Measurements from ENCODE around the gene EFEMP2.

Gene EFEMP2

DNA sequence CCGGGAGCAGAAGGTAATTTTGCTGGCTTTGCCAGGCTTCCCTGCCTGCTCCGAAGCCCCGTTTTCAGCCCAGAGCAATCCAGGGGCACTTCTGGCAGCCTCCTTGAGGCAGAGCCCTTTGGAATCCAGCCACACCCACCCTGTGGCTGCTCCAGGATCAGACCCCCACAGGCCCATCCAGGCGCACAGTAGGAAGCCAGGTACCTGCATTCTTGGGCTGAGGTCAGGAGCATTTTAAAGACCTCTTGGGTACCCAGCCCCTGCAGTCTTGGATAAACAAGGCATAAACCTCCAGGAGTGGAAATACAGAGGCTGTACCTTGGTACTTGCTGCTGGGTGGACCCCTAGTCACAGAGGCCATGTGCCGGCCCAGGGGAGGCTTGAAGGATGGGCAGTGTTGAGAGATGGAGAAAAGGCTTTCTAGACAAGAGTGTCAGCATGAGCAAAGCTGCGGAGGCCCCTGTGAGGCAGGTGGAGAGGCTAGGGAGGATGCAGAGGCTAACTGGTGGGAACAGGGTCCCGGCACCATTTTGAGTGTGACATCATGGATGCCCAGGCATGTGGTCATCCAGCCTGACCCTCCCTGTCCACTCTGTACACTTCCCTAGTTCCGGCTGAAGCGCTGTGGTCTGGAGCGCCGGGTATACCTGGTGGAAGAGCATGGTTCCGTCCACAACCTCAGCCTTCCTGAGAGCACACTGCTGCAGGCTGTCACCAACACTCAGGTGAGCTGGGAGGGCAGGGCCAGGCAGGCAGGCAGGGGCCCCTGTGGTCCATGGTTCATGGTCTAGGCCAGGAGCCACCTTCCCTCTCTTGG is 8.5 kb downstream of the EFEMP2 start:
- peaks cover 57 to 69% (median 65%) of the 10 kb centered on the region in 11 experiments for H3K36me3 ChIP-seq

DNA sequence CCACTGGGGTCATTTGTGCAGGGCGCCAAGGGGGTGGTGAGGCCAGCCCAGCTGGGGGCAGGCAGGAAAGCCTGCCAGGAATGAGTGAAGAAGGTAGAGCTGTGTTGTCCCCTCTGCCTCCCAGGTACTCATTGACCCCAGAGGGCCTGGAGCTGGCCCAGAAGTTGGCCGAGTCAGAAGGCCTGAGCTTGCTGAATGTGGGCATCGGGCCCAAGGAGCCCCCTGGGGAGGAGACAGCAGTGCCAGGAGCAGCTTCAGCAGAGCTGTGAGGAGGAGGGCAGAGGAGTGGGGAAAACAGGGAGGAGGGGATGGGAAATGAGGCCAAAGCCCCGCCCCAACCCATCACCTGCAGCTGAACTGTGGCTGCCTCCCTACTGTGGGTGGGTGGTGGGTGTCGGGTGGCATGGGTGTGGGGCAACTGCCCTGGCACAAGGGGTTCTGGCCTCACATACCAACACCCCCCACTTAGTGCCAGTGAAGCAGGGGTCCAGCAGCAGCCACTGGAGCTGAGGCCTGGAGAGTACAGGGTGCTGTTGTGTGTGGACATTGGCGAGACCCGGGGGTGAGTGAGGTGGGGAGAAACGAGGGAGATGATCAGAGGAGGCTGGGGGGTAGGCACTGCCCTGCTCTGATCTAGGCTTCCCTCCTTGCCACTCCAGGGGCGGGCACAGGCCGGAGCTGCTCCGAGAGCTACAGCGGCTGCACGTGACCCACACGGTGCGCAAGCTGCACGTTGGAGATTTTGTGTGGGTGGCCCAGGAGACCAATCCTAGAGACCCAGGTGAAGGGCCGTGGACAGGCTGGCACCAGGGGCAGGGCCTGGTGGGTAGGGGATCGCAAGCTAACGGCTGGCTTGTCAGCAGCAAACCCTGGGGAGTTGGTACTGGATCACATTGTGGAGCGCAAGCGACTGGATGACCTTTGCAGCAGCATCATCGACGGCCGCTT is 9.4 kb downstream of the EFEMP2 start:
- no peak overlapping the region for H3K4me3 ChIP-seq
- no peak for TF ChIP-seq Cebpa-rat (IDR thresholded peaks at IDR 0.05)
- no peaks in the 10 kb centered on the region for H3K9me3 ChIP-seq (replicated peaks in 1 of 11)
- H4K20me1 ChIP-seq = peaks cover 0 to 72% (median 59%) of the 10 kb centered on the region in 11 experiments; a peak in 21 of 22 replicates
- peak overlapping the region in 9 of 11 experiments; percentile 5 to 99 (median 92); a peak in 14 of 22 replicates for H3K9ac ChIP-seq
- no peak overlapping the region for H3K27ac ChIP-seq
- H3K4me1 ChIP-seq = peaks cover 25 to 69% (median 32%) of the 10 kb centered on the region in 10 experiments
- H3K27me3 ChIP-seq = peaks cover 0 to 5% (median 0%) of the 10 kb centered on the region in 11 experiments; a peak in 1 of 22 replicates
- peaks cover 57 to 67% (median 63%) of the 10 kb centered on the region in 11 experiments for H3K36me3 ChIP-seq
- H3K4me2 ChIP-seq = peak overlapping the region in 5 of 11 experiments; percentile 83 to 98 (median 98); a peak in 6 of 22 replicates

More for the DNA sequence above, 8.5 kb downstream of the EFEMP2 start:
- Histone ChIP-seq H3K27me3 (peaks cover 0 to 9% (median 4%) of the 10 kb centered on the region in 11 experiments; a peak in 5 of 22 replicates), H3K4me3 (no peak overlapping the region), H3K27ac (no peak overlapping the region), H4K20me1 (peaks cover 0 to 81% (median 68%) of the 10 kb centered on the region in 11 experiments; a peak in 21 of 22 replicates), H3K4me1 (peaks cover 20 to 72% (median 31%) of the 10 kb centered on the region in 10 experiments), H3K9ac (peak overlapping the region in 6 of 11 experiments; percentile 4 to 92 (median 18); a peak in 6 of 22 replicates), H3K4me2 (no peak overlapping the region), H3K9me3 (replicated peaks in 1 of 11) (no peaks in the 10 kb centered on the region)
- TF ChIP-seq Cebpa-rat (IDR thresholded peaks at IDR 0.05) = no peak

DNA sequence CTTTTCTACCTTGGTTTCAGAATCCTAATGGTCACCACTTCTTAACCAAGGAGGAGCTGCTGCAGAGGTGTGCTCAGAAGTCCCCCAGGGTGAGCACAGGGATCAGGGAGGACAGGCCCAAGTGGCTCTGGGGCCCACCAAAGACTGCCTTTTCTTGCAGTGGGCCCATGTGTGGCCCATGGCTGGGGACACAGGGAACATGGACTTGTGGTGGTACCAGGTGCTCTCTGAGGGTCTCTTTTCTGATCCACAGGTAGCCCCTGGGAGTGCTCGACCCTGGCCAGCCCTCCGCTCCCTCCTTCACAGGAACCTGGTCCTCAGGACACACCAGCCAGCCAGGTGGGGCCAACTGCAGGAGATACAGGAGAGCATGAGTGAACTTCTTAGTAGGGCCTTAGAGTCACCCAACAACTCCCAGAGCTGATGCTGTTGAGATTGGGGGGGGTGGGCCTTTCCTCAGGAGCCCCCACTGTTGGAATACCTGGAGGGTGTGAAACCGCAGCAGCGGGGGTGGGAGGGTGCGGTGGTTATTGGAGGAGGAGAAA is 10.3 kb downstream of the EFEMP2 start:
- H3K36me3 ChIP-seq = peaks cover 55 to 59% (median 57%) of the 10 kb centered on the region in 11 experiments
- no peaks in the 10 kb centered on the region for H3K27me3 ChIP-seq
- peak overlapping the region; percentile 91 to 99 (median 95); a peak in 20 of 22 replicates for H3K9ac ChIP-seq
- peak overlapping the region; percentile 83 to 98 (median 96) for H3K4me2 ChIP-seq
- H3K4me3 ChIP-seq = peak overlapping the region in 6 of 10 experiments; percentile 84 to 99 (median 92); a peak in 10 of 20 replicates
- H3K9me3 ChIP-seq (replicated peaks in 1 of 11) = no peaks in the 10 kb centered on the region; a peak in 1 of 22 replicates
- H3K4me1 ChIP-seq = peaks cover 25 to 61% (median 32%) of the 10 kb centered on the region in 10 experiments
- peak overlapping the region in 4 of 11 experiments; percentile 12 to 95 (median 58); a peak in 1 of 22 replicates for H3K27ac ChIP-seq
- peaks cover 7 to 72% (median 57%) of the 10 kb centered on the region in 11 experiments; a peak in 21 of 22 replicates for H4K20me1 ChIP-seq
- TF ChIP-seq Cebpa-rat (IDR thresholded peaks at IDR 0.05) = no peak

DNA sequence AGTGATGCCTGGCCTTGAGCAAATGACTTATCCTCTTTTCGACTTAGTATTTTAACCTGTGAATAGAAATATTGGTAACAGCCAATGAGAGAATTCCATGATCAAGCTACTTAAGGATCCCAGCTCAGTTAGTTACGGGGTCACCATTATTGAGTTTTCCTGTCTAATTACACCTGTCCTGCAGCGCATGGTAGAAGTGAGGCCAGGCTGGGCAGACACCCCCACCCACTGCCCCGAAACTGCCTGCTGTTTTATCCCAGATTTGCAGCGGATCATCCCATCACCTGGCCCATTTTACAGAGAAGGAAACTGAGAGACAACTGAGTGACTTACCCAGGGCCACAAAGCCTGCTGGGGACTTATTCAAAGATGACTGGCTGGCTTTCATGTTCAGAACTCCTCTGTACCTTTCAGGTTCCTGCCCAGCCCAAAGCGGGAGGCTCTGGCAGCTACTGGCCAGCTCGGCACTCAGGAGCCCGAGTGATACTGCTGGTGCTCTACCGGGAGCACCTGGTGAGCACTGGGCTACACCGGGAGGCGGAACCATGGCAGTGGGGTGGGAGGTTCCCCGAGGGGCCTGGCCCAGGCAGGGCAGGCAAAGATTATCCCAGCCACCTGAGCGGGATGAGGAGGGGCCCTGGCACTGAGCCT is 10.9 kb downstream of the EFEMP2 start:
- Histone ChIP-seq H3K9me3 (replicated peaks in 1 of 11) (no peaks in the 10 kb centered on the region; a peak in 1 of 22 replicates), H4K20me1 (peaks cover 12 to 72% (median 57%) of the 10 kb centered on the region in 11 experiments; a peak in 21 of 22 replicates), H3K36me3 (peaks cover 51 to 55% (median 53%) of the 10 kb centered on the region in 11 experiments), H3K27ac (peak overlapping the region in 10 of 11 experiments; percentile 87 to 98 (median 92); a peak in 18 of 22 replicates), H3K27me3 (no peaks in the 10 kb centered on the region), H3K4me3 (peak overlapping the region; percentile 84 to 99 (median 96)), H3K9ac (peak overlapping the region; percentile 91 to 99 (median 95)), H3K4me1 (peaks cover 26 to 56% (median 32%) of the 10 kb centered on the region in 10 experiments), H3K4me2 (peak overlapping the region; percentile 83 to 98 (median 96))
- TF ChIP-seq Cebpa-rat (IDR thresholded peaks at IDR 0.05) = no peak

DNA sequence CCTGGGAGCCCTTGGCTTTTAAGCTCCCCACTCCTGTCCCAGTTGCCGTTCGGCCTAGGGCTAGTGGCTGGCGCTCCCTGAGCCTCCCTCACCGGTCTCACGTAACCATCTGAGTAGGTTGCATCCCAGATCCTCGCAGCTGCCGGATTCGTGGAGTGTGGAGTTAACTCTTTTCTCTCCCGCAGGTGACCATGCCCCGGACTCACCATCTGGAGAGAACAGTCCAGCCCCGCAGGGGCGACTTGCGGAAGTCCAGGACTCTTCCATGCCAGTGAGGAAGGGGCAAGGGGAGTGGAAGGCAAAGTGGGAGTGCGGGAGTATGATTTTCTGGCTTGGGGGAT is 11.5 kb downstream of the EFEMP2 start:
- TF ChIP-seq Cebpa-rat (IDR thresholded peaks at IDR 0.05) = no peak
- peak overlapping the region; percentile 84 to 99 (median 96) for H3K4me3 ChIP-seq
- peak overlapping the region; percentile 87 to 98 (median 91) for H3K27ac ChIP-seq
- H3K27me3 ChIP-seq = no peaks in the 10 kb centered on the region
- H3K9ac ChIP-seq = peak overlapping the region; percentile 91 to 99 (median 95)
- no peaks in the 10 kb centered on the region; a peak in 1 of 22 replicates for H3K9me3 ChIP-seq (replicated peaks in 1 of 11)
- peak overlapping the region; percentile 83 to 98 (median 96) for H3K4me2 ChIP-seq
- H3K36me3 ChIP-seq = peaks cover 50 to 55% (median 53%) of the 10 kb centered on the region in 11 experiments
- H4K20me1 ChIP-seq = peaks cover 17 to 72% (median 57%) of the 10 kb centered on the region in 11 experiments
- peaks cover 31 to 61% (median 35%) of the 10 kb centered on the region in 10 experiments for H3K4me1 ChIP-seq

DNA sequence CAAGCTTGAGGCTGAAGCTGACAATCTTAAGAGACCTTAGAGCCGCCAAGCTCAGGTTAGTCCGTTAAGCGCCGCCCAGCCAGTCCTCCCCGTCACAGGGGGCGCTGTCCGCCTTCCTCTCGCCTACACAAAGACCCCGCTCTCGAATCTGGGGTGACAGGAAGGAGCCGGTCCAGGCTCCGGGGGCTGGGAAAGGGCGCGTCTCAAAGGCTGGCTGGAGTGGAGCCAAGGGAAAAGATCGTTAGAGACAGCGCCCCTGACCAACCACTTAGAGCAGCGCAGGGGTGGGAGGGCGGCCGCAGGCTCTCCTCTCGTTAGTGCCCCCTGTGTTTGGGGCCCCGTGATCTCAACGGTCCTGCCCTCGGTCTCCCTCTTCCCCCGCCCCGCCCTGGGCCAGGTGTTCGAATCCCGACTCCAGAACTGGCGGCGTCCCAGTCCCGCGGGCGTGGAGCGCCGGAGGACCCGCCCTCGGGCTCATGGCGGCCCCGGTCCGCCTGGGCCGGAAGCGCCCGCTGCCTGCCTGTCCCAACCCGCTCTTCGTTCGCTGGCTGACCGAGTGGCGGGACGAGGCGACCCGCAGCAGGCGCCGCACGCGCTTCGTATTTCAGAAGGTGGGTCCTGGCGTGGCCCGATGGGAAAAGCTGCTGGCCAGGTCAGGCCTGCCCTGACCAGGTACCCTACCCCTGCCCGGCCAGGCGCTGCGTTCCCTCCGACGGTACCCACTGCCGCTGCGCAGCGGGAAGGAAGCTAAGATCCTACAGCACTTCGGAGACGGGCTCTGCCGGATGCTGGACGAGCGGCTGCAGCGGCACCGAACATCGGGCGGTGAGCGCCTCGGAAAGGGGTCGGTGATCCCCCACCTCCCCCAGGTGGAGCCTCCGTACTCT is 12.1 kb downstream of the EFEMP2 start, which contains the start of gene MUS81:
Gene MUS81, plus strand, starts transcription at position 156 of the 887 bp plus-strand sequence. Its CDS starts 321 bp downstream, at position 477.
- peak within 1 kb of the TSS; percentile 84 to 99 (median 96) for H3K4me3 ChIP-seq
- H4K20me1 ChIP-seq = peaks cover 23 to 72% (median 57%) of the 10 kb centered on the region in 11 experiments
- peaks cover 37 to 64% (median 41%) of the 10 kb centered on the region in 10 experiments for H3K4me1 ChIP-seq
- H3K9ac ChIP-seq = peak within 1 kb of the TSS; percentile 92 to 99 (median 95)
- H3K27me3 ChIP-seq = no peaks in the 10 kb centered on the region
- peak within 1 kb of the TSS; percentile 83 to 98 (median 96) for H3K4me2 ChIP-seq
- no peak for TF ChIP-seq Cebpa-rat (IDR thresholded peaks at IDR 0.05)
- H3K36me3 ChIP-seq = peaks cover 50 to 55% (median 53%) of the 10 kb centered on the region in 11 experiments
- H3K27ac ChIP-seq = peak within 1 kb of the TSS; percentile 87 to 98 (median 91)
- no peaks in the 10 kb centered on the region; a peak in 1 of 22 replicates for H3K9me3 ChIP-seq (replicated peaks in 1 of 11)

- Histone ChIP-seq H3K4me1 (peaks cover 44 to 64% (median 48%) of the 10 kb centered on the region in 10 experiments), H4K20me1 (peaks cover 30 to 72% (median 57%) of the 10 kb centered on the region in 11 experiments), H3K27me3 (no peaks in the 10 kb centered on the region), H3K36me3 (peaks cover 50 to 55% (median 53%) of the 10 kb centered on the region in 11 experiments), H3K9ac (peak overlapping the region; percentile 91 to 99 (median 95)), H3K27ac (peak overlapping the region; percentile 87 to 98 (median 91)), H3K4me3 (peak overlapping the region; percentile 84 to 99 (median 96)), H3K4me2 (peak overlapping the region; percentile 83 to 98 (median 96)), H3K9me3 (replicated peaks in 1 of 11) (no peaks in the 10 kb centered on the region; a peak in 1 of 22 replicates)
- no peak for TF ChIP-seq Cebpa-rat (IDR thresholded peaks at IDR 0.05)
Measured at GRCh38 chr11:65859812-65860277, 12.8 kb downstream of the EFEMP2 start.
